ENCODE data around the gene PHACTR1. TPM values are rescaled to one million over a fixed set of nuclear protein-coding genes. Genes with fewer than 3 reads are reported as not detected.

The PHACTR1 gene
- total RNA-seq, 1 donor from 2014 or later, result 72.8 TPM

DNA sequence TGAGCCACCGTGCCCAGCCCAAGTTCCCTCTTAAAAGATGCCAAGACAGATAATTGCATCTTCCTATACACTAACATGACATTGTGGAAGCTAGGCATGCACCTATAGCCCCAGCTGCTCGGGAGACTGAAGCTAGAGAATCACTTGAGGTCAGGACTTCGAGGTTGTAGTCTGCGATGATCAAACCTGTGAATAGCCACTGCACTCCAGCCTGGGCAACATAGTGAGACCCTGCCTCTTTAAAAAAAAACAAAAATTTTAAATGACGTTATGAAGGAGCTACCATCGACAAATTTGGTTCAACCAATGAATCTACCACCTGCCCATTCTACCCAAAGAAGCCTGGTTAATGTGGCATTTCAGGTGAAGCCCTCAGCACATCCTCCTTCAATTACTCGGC lies 531.1 kb downstream of the PHACTR1 start:
- DNase-seq (no peak), ATAC-seq (no peak)
- H3K27me3 ChIP-seq, result no peaks in the 10 kb centered on the region
- intact Hi-C loops (cut with DNase I), result no loop called here
- TF ChIP-seq, protein P1, sequence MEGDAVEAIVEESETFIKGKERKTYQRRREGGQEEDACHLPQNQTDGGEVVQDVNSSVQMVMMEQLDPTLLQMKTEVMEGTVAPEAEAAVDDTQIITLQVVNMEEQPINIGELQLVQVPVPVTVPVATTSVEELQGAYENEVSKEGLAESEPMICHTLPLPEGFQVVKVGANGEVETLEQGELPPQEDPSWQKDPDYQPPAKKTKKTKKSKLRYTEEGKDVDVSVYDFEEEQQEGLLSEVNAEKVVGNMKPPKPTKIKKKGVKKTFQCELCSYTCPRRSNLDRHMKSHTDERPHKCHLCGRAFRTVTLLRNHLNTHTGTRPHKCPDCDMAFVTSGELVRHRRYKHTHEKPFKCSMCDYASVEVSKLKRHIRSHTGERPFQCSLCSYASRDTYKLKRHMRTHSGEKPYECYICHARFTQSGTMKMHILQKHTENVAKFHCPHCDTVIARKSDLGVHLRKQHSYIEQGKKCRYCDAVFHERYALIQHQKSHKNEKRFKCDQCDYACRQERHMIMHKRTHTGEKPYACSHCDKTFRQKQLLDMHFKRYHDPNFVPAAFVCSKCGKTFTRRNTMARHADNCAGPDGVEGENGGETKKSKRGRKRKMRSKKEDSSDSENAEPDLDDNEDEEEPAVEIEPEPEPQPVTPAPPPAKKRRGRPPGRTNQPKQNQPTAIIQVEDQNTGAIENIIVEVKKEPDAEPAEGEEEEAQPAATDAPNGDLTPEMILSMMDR (IDR thresholded peaks at IDR 0.05), result no peak
- no peak overlapping the region for H3K4me3 ChIP-seq
- no peaks in the 10 kb centered on the region for H3K9me3 ChIP-seq
- H3K36me3 ChIP-seq, result no peaks in the 10 kb centered on the region
- H3K27ac ChIP-seq, result no peak overlapping the region
- H3K4me1 ChIP-seq, result no peaks in the 10 kb centered on the region

DNA sequence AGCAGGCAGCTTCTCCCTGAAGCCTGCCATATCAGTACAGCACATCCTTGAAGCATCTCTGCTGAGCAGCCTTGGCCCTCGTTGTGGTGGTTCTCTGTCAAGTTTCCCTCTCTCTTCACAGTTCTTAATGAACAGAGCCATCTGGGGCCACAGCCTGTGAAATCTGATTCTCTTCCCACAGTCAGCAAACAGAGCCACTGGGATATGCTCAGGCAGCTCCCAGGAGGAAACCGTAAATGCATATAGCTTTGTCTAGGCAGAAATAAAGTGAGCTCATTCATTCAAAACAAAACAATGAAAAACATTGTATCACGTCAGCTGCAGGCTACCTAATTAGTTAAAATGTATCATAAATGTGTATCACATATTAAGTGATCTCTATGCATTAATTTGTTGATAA lies 531.5 kb downstream of the PHACTR1 start:
- H3K4me3 ChIP-seq, result no peak overlapping the region
- DNase-seq (no peak), ATAC-seq (no peak)
- H3K27me3 ChIP-seq, result no peaks in the 10 kb centered on the region
- H3K9me3 ChIP-seq, result no peaks in the 10 kb centered on the region
- no peaks in the 10 kb centered on the region for H3K4me1 ChIP-seq
- no peak overlapping the region for H3K27ac ChIP-seq
- intact Hi-C loops (cut with DNase I), result no loop called here
- TF ChIP-seq, protein P1 (IDR thresholded peaks at IDR 0.05), result no peak
- H3K36me3 ChIP-seq, result no peaks in the 10 kb centered on the region

- Histone ChIP-seq H3K4me3 (no peak overlapping the region), H3K9me3 (no peaks in the 10 kb centered on the region), H3K36me3 (no peaks in the 10 kb centered on the region), H3K4me1 (no peaks in the 10 kb centered on the region), H3K27ac (no peak overlapping the region), H3K27me3 (no peaks in the 10 kb centered on the region)
- ATAC-seq, result no peak
- TF ChIP-seq, protein P1 (IDR thresholded peaks at IDR 0.05), result no peak
- intact Hi-C loops (cut with DNase I), result no loop called here
- DNase-seq, result no peak
These were observed 532.0 kb downstream of the PHACTR1 start for GRCh38 chr6:13248584-13248985.

DNA sequence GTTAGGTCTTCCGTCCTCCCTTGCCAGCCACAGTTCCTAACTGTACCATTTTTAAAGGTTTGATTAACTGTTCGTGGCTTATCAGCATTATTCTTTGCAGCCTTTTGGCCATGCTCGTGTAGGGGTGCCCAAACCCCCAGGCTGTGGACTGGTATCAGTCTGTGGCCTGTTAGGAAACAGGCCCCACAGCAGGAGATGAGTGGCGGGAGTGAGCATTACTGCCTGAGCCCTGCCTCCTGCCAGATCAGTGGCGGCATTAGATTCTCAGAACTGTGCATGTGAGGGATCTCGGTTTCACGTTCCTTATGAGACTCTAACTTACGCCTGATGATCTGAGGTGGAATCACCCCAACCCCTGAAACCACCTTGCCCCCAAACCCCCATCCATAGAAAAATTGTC lies 532.4 kb downstream of the PHACTR1 start:
- Histone ChIP-seq H3K4me1 (no peaks in the 10 kb centered on the region), H3K36me3 (no peaks in the 10 kb centered on the region), H3K9me3 (no peaks in the 10 kb centered on the region), H3K27me3 (no peaks in the 10 kb centered on the region), H3K4me3 (no peak overlapping the region), H3K27ac (no peak overlapping the region)
- no peak for ATAC-seq
- DNase-seq, result no peak
- intact Hi-C loops (cut with DNase I), result no loop called here
- TF ChIP-seq, protein P1 (IDR thresholded peaks at IDR 0.05), result no peak

DNA sequence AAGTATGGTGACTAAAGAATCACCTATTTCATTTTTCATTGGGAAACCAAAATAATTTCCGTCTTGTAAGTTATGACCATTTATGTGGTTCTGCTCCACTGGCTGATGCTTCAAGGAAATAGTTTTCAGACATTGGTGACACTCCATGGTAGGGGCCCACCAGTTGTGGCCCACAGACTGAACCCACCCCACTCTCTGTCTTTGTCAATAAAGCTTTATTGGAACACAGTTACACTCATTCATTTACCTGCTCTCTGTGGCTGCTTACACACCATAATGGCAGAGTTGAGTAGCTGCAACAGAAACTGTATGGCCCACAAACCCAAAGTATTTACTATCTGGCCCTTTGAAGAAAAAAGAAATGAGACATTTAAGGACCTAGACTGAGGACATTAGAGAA lies 533.2 kb downstream of the PHACTR1 start:
- H3K4me1 ChIP-seq, result no peaks in the 10 kb centered on the region
- no peaks in the 10 kb centered on the region for H3K9me3 ChIP-seq
- no peak overlapping the region for H3K27ac ChIP-seq
- no peak for DNase-seq
- H3K27me3 ChIP-seq, result no peaks in the 10 kb centered on the region
- intact Hi-C loops (cut with DNase I), result no loop called here
- H3K36me3 ChIP-seq, result no peaks in the 10 kb centered on the region
- TF ChIP-seq, protein P1 (IDR thresholded peaks at IDR 0.05), result no peak
- ATAC-seq, result no peak
- H3K4me3 ChIP-seq, result no peak overlapping the region

GRCh38 chr6:13250703-13251102 lies 534.1 kb downstream of the PHACTR1 start:
- DNase-seq (no peak), ATAC-seq (no peak)
- intact Hi-C loops (cut with DNase I), result no loop called here
- no peak overlapping the region for H3K4me3 ChIP-seq
- no peaks in the 10 kb centered on the region for H3K27me3 ChIP-seq
- H3K27ac ChIP-seq, result no peak overlapping the region
- TF ChIP-seq, protein P1 (IDR thresholded peaks at IDR 0.05), result no peak
- H3K4me1 ChIP-seq, result no peaks in the 10 kb centered on the region
- no peaks in the 10 kb centered on the region for H3K9me3 ChIP-seq
- H3K36me3 ChIP-seq, result no peaks in the 10 kb centered on the region

Data from upper lobe of right lung (tissue), 1 donor.